PC-3 (cell line): ENCODE results near the gene NT5DC3.

Source experiments
- CTCF ChIP-seq: fragments of 300-600 bp; sonication (generic); conservative IDR thresholded peaks from 2 replicates; pipeline ENCODE4 v1.5.1; 2017; ENCODE audit warnings: antibody characterized with exemption, low read depth, mild to moderate bottlenecking, low read length
- EZH2 ChIP-seq: fragments of 300-600 bp; sonication (generic); IDR thresholded peaks from one replicate; pipeline ENCODE4 v1.6.1; 2017; ENCODE audit warnings: antibody characterized with exemption, mild to moderate bottlenecking, low read length; ENCODE audit not compliant: unreplicated experiment
- EZH2phosphoT487 ChIP-seq: fragments of 300-600 bp; sonication (generic); IDR thresholded peaks from 2 replicates; pipeline ENCODE4 v1.6.1; 2018; ENCODE audit warnings: mild to moderate bottlenecking, antibody characterized with exemption, low read length, borderline replicate concordance

- TF ChIP-seq CTCF (no peak), EZH2 (no peak), EZH2phosphoT487 (no peak)
Measured at GRCh38 chr12:103806803-103807202, 34.2 kb downstream of the NT5DC3 start.
